GM12872 (cell line): Measurements from ENCODE around the gene AHCY.

Experiments
- CTCF ChIP-seq: IDR thresholded peaks from 3 replicates; pipeline ENCODE4 v1.5.1; 2011; ENCODE audit warnings: low read depth, mild to moderate bottlenecking, low read length, moderate library complexity; ENCODE audit not compliant: insufficient read depth

AHCY gene

GRCh38 chr20:34260208-34260942 is 42.8 kb downstream of the AHCY start:
- TF ChIP-seq CTCF: no peak

GRCh38 chr20:34256629-34257124 is 46.5 kb downstream of the AHCY start:
- TF ChIP-seq CTCF: no peak

DNA sequence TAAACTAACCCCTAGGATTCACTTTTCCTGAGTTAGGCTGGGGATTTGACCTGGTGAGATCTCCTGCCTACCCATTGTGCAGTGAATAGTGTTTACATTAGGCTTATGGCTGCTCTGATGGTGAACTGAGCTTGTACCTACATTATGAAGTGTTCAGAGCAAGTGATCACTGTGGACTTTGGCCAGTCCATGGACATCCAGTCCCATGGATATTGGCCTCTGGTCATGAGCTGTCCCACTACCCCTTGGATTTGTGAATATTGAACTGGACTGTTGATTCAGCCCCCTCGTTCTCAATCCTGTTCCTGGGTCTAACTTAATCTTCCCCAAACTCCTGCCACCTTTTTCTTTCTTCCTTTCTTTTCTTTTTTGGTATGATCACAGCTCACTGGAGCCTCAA is 48.2 kb downstream of the AHCY start:
- no peak for TF ChIP-seq CTCF

DNA sequence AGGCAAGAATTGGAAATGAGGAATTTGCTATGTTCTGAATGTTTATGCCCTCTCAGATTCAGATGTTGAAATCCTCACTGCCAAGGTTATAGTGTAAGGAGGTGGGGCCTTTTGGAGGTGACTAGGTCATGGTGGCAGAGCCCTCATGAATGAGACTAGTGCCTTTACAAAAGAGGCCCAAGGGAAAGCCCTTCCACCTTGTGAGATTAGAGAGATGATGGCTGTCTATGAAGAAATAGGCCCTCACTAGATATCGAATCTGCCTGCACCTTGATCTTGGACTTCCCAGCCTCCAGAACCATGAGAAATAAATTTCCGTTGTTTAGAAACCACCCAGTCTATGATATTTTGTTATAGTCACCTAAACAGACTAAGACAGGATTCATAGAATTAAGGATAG is 51.5 kb downstream of the AHCY start:
- TF ChIP-seq CTCF: no peak

GRCh38 chr20:34250005-34250404 is 53.1 kb downstream of the AHCY start:
- TF ChIP-seq CTCF: no peak

DNA sequence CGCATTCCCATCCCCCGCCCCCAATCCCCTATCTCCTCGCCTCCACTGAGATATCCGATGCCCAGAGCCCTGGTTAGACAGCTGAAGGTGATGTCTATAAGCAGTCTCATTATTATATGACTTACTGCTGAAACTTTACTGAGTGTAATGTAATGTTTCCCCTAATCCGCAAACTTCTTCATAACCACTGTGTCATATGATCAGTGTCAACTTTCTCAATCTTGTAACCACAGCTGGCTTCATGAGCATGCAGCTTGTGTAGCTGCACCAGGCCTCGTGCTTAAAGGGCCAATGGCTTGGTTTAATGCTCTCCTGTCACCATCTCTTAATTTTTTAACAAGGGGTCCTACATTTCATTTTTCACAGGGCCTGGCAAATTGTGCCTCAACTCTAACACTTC is 53.9 kb downstream of the AHCY start:
- TF ChIP-seq CTCF: no peak

DNA sequence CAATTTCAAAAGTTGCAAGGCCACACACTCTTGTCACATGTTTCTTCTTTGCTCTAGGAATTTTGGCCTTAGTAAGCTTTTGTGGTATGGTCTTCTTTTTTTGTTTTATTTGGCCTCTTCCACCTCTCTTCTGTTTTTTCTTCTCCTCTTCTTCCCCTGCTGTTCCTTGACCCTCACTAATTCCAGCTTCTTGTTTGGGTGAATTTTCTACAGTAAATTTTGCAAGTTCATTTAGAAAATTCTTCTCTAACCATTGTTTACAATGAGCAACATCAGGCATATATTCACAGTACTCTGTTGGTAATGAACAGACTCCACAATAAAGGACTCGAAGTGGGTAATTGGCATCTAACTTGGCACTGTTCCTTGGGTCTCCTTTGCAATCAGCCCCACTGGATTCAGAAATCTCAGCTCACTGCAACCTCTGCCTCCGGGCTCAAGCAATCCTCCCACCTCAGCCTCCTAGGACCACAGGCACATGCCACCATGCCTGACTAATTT is 57.0 kb downstream of the AHCY start:
- no peak for TF ChIP-seq CTCF
